Measurements from ENCODE around the gene KIFC3. TPM values are rescaled to one million over a fixed set of nuclear protein-coding genes. Genes with fewer than 3 reads are reported as not detected.

KIFC3 gene
- total and polyA plus RNA-seq, 2 of the 13 experiments (the other 11 are each of a cell fraction or from before 2014, with no cell fraction given): 42.1 to 45.3 TPM

DNA sequence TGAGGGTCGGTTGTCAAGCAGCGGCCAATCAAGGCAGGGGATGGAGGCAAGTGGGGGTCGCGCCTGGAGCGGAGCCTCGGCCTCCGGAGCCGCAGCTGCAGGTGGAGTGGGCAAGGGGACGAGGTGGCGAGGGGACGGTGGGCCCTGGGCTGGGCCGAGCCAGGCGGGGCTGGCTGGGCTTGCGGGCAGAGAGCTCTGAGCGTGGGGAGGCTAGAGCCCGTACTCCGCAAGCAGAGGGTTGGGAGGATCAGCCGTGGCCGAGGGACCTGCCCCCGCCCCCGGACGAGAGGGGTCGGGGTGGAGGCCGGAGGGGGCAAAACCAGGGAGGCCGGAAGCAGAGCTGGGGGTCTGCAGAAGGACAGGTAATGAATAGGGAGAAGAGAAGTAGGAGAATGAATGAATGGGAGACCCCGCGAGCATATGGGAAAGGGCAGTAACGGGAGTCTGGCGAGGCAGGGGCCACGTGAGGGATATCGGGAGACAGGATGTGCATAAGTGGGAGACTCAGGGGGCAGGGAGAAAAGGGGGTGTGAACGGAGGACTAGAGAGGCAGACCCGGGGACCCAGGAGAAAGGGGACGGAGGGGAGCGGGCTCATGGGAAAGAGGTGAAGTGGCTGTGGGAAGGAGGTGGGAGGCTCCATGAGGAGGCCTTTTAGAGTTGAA lies 66.4 kb downstream of the KIFC3 start, which contains the start of gene KATNB1 (continued):
- TF ChIP-seq, protein P1, sequence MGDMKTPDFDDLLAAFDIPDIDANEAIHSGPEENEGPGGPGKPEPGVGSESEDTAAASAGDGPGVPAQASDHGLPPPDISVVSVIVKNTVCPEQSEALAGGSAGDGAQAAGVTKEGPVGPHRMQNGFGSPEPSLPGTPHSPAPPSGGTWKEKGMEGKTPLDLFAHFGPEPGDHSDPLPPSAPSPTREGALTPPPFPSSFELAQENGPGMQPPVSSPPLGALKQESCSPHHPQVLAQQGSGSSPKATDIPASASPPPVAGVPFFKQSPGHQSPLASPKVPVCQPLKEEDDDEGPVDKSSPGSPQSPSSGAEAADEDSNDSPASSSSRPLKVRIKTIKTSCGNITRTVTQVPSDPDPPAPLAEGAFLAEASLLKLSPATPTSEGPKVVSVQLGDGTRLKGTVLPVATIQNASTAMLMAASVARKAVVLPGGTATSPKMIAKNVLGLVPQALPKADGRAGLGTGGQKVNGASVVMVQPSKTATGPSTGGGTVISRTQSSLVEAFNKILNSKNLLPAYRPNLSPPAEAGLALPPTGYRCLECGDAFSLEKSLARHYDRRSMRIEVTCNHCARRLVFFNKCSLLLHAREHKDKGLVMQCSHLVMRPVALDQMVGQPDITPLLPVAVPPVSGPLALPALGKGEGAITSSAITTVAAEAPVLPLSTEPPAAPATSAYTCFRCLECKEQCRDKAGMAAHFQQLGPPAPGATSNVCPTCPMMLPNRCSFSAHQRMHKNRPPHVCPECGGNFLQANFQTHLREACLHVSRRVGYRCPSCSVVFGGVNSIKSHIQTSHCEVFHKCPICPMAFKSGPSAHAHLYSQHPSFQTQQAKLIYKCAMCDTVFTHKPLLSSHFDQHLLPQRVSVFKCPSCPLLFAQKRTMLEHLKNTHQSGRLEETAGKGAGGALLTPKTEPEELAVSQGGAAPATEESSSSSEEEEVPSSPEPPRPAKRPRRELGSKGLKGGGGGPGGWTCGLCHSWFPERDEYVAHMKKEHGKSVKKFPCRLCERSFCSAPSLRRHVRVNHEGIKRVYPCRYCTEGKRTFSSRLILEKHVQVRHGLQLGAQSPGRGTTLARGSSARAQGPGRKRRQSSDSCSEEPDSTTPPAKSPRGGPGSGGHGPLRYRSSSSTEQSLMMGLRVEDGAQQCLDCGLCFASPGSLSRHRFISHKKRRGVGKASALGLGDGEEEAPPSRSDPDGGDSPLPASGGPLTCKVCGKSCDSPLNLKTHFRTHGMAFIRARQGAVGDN (CRISPR knock-in tag; IDR thresholded peaks at IDR 0.05): peak; percentile 54
- TF ChIP-seq, protein P2, sequence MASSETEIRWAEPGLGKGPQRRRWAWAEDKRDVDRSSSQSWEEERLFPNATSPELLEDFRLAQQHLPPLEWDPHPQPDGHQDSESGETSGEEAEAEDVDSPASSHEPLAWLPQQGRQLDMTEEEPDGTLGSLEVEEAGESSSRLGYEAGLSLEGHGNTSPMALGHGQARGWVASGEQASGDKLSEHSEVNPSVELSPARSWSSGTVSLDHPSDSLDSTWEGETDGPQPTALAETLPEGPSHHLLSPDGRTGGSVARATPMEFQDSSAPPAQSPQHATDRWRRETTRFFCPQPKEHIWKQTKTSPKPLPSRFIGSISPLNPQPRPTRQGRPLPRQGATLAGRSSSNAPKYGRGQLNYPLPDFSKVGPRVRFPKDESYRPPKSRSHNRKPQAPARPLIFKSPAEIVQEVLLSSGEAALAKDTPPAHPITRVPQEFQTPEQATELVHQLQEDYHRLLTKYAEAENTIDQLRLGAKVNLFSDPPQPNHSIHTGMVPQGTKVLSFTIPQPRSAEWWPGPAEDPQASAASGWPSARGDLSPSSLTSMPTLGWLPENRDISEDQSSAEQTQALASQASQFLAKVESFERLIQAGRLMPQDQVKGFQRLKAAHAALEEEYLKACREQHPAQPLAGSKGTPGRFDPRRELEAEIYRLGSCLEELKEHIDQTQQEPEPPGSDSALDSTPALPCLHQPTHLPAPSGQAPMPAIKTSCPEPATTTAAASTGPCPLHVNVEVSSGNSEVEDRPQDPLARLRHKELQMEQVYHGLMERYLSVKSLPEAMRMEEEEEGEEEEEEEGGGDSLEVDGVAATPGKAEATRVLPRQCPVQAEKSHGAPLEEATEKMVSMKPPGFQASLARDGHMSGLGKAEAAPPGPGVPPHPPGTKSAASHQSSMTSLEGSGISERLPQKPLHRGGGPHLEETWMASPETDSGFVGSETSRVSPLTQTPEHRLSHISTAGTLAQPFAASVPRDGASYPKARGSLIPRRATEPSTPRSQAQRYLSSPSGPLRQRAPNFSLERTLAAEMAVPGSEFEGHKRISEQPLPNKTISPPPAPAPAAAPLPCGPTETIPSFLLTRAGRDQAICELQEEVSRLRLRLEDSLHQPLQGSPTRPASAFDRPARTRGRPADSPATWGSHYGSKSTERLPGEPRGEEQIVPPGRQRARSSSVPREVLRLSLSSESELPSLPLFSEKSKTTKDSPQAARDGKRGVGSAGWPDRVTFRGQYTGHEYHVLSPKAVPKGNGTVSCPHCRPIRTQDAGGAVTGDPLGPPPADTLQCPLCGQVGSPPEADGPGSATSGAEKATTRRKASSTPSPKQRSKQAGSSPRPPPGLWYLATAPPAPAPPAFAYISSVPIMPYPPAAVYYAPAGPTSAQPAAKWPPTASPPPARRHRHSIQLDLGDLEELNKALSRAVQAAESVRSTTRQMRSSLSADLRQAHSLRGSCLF (CRISPR knock-in tag; IDR thresholded peaks at IDR 0.05; ENCODE audit: borderline replicate concordance): no peak
- TF ChIP-seq GABPB1 (CRISPR knock-in tag; IDR thresholded peaks at IDR 0.05) (peak; percentile 44; the same call in 1 of the 2 replicates), ZNF569 (CRISPR knock-in tag; IDR thresholded peaks at IDR 0.05; ENCODE audit: borderline replicate concordance) (no peak), SUZ12 (IDR thresholded peaks at IDR 0.05; ENCODE audit: low read depth, low read length) (no peak), RBFOX2 (IDR thresholded peaks at IDR 0.05; ENCODE audit: low read depth, low read length) (peak; percentile 81), ZNF768 (CRISPR knock-in tag; IDR thresholded peaks at IDR 0.05) (peak; percentile 71; the same call in 1 of the 2 replicates), ZNF354B (CRISPR knock-in tag; IDR thresholded peaks at IDR 0.05) (no peak), ZNF335 (CRISPR knock-in tag; IDR thresholded peaks at IDR 0.05) (0 out of 2 replicates have a peak, but pooled peaks have one; percentile 14)
- TF ChIP-seq, protein P3, sequence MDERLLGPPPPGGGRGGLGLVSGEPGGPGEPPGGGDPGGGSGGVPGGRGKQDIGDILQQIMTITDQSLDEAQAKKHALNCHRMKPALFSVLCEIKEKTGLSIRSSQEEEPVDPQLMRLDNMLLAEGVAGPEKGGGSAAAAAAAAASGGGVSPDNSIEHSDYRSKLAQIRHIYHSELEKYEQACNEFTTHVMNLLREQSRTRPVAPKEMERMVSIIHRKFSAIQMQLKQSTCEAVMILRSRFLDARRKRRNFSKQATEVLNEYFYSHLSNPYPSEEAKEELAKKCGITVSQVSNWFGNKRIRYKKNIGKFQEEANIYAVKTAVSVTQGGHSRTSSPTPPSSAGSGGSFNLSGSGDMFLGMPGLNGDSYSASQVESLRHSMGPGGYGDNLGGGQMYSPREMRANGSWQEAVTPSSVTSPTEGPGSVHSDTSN (CRISPR knock-in tag; IDR thresholded peaks at IDR 0.05): no peak
- TF ChIP-seq, protein P4, sequence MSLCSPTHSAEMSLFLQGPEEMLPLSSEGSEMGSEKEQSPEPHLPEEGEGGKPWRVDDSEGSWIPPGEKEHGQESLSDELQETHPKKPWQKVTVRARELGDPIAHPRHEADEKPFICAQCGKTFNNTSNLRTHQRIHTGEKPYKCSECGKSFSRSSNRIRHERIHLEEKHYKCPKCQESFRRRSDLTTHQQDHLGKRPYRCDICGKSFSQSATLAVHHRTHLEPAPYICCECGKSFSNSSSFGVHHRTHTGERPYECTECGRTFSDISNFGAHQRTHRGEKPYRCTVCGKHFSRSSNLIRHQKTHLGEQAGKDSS (CRISPR knock-in tag; IDR thresholded peaks at IDR 0.05; ENCODE audit: borderline replicate concordance, low read depth): no peak
- TF ChIP-seq, protein P5, sequence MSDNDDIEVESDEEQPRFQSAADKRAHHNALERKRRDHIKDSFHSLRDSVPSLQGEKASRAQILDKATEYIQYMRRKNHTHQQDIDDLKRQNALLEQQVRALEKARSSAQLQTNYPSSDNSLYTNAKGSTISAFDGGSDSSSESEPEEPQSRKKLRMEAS (IDR thresholded peaks at IDR 0.05): peak; percentile 84
- TF ChIP-seq, protein P6, sequence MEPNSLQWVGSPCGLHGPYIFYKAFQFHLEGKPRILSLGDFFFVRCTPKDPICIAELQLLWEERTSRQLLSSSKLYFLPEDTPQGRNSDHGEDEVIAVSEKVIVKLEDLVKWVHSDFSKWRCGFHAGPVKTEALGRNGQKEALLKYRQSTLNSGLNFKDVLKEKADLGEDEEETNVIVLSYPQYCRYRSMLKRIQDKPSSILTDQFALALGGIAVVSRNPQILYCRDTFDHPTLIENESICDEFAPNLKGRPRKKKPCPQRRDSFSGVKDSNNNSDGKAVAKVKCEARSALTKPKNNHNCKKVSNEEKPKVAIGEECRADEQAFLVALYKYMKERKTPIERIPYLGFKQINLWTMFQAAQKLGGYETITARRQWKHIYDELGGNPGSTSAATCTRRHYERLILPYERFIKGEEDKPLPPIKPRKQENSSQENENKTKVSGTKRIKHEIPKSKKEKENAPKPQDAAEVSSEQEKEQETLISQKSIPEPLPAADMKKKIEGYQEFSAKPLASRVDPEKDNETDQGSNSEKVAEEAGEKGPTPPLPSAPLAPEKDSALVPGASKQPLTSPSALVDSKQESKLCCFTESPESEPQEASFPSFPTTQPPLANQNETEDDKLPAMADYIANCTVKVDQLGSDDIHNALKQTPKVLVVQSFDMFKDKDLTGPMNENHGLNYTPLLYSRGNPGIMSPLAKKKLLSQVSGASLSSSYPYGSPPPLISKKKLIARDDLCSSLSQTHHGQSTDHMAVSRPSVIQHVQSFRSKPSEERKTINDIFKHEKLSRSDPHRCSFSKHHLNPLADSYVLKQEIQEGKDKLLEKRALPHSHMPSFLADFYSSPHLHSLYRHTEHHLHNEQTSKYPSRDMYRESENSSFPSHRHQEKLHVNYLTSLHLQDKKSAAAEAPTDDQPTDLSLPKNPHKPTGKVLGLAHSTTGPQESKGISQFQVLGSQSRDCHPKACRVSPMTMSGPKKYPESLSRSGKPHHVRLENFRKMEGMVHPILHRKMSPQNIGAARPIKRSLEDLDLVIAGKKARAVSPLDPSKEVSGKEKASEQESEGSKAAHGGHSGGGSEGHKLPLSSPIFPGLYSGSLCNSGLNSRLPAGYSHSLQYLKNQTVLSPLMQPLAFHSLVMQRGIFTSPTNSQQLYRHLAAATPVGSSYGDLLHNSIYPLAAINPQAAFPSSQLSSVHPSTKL (CRISPR knock-in tag; IDR thresholded peaks at IDR 0.05): no peak

Measured in HepG2 (cell line).